Testis (tissue), 3 donors: Measurements from ENCODE around the gene CDCA5. TPM values are rescaled to one million over a fixed set of nuclear protein-coding genes. Genes with fewer than 3 reads are reported as not detected.

ENCODE experiments used
- DNase-seq: peaks from one replicate; pipeline ENCODE4 v3.0.0-alpha.2; 2019
- H3K27ac ChIP-seq, 2 donors: fragments of 200-600 bp; sonication (generic); one replicate each; pipeline ENCODE4 v1.5.1; 2019
- H3K27me3 ChIP-seq: fragments of 200-600 bp; sonication (generic); one replicate; pipeline ENCODE4 v1.5.1; 2019
- H3K36me3 ChIP-seq: fragments of 200-600 bp; sonication (generic); one replicate; pipeline ENCODE4 v1.5.1; 2017; ENCODE audit warnings: low read depth; ENCODE audit errors: missing control alignments
- H3K4me1 ChIP-seq: fragments of 200-600 bp; sonication (generic); one replicate; pipeline ENCODE4 v1.5.1; 2019
- H3K4me3 ChIP-seq, 2 donors: fragments of 200-600 bp; sonication (generic); one replicate each; pipeline ENCODE4 v1.5.1; 2017 to 2019
- H3K9me3 ChIP-seq: fragments of 200-600 bp; sonication (generic); one replicate; pipeline ENCODE4 v1.5.1; 2017
- CTCF ChIP-seq, 3 experiments: fragments of 450-650 bp in 2 of 3; fragments of 200-600 bp in 1 of 3; sonication (generic) in 1 of 3; IDR thresholded peaks; one replicate each; pipeline ENCODE4 v1.5.1; 2016 to 2019; ENCODE audit warnings: antibody characterized with exemption in 3 of 3, mild to moderate bottlenecking in 2 of 3, moderate library complexity in 1 of 3
- POLR2A ChIP-seq: fragments of 450-650 bp; IDR thresholded peaks from one replicate; pipeline ENCODE4 v1.6.1; 2017; ENCODE audit warnings: antibody characterized with exemption, mild to moderate bottlenecking, moderate library complexity
- WGBS, 2 donors: methylation state at CpG; one replicate each; pipeline ENCODE4 v1.1.5; 2018; 5-methylcytosine and 5-hydroxymethylcytosine counted together
- intact Hi-C: fragments of 100-400 bp; cut with DNase I; formaldehyde crosslinking; loops from one replicate; pipeline ENCODE4 v1.15.1; 2023; ENCODE audit warnings: low total_unique reads
- polyA plus RNA-seq: library from polyadenylated mRNA; stranded (reverse); fragments of 350-450 nt; fragmentation: Illumina TruSeq; extraction: RNeasy Lipid Tissue Mini Kit (QIAGEN cat#74804); gene quantifications from one replicate; pipeline ENCODE4 v1.2.3, GENCODE V29; 2014; ENCODE audit warnings: low read depth, low replicate concordance; ENCODE audit not compliant: insufficient read depth
- total RNA-seq, 2 donors: library from RNA; depleted of rRNA; stranded (reverse); fragments of >200 nt; gene quantifications; one replicate each; pipeline ENCODE4 v1.2.3, GENCODE V29; 2016

Gene CDCA5
- total and polyA plus RNA-seq, 3 donors from 2014 or later = 28.5 to 93.3 (median 50.9) TPM

DNA sequence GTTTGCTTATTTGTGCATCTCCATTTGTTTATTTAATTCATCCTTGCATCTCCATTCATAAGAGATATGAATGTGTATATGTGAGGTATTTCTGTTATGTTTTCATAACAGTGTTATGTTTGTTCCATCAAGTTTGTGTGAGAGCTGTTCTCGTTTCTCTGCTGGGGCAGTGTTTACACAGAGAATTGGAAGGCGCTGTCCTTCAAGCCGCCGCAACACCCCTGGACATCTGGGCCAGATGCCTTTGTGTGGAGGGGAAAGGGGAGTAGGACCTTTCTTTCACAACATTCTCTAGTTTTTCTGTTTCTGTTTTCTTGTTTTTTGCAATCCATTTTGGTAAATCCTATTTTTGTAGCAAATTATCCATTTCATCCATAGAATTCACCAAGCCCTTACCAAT lies 20.8 kb upstream of the CDCA5 start:
- Histone ChIP-seq H3K9me3 (no peaks in the 10 kb centered on the region), H3K4me3 (no peak overlapping the region), H3K27me3 (no peaks in the 10 kb centered on the region), H3K27ac (peak overlapping the region; percentile 15 to 26), H3K4me1 (peaks cover 7% of the 10 kb centered on the region), H3K36me3 (no peaks in the 10 kb centered on the region)
- intact Hi-C loops = no loop called here
- TF ChIP-seq POLR2A = no peak
- TF ChIP-seq CTCF (IDR thresholded peaks at IDR 0.05) = no peak
- WGBS, 2 donors = 65 to 69% methylated on average over 4 of the region's 4 CpGs
- no peak for DNase-seq

- intact Hi-C loops = no loop called here
- DNase-seq = no peak
- peaks cover 7% of the 10 kb centered on the region for H3K4me1 ChIP-seq
- no peaks in the 10 kb centered on the region for H3K9me3 ChIP-seq
- H3K4me3 ChIP-seq = no peak overlapping the region
- TF ChIP-seq CTCF (IDR thresholded peaks at IDR 0.05) (no peak), POLR2A (no peak)
- H3K36me3 ChIP-seq = no peaks in the 10 kb centered on the region
- H3K27ac ChIP-seq = peak overlapping the region; percentile 26 to 68
- no peaks in the 10 kb centered on the region for H3K27me3 ChIP-seq
These were observed 19.6 kb upstream of the CDCA5 start for GRCh38 chr11:65103476-65103875.

GRCh38 chr11:65102142-65103095 lies 18.6 kb upstream of the CDCA5 start:
- no peaks in the 10 kb centered on the region for H3K36me3 ChIP-seq
- intact Hi-C loops = no loop called here

GRCh38 chr11:65100674-65101350 lies 17.0 kb upstream of the CDCA5 start:
- Histone ChIP-seq H3K4me3 (no peak overlapping the region), H3K27me3 (no peaks in the 10 kb centered on the region), H3K36me3 (no peaks in the 10 kb centered on the region), H3K4me1 (peaks cover 16% of the 10 kb centered on the region), H3K9me3 (no peaks in the 10 kb centered on the region), H3K27ac (no peak overlapping the region)
- intact Hi-C loops = no loop called here
- DNase-seq = no peak
- TF ChIP-seq POLR2A = no peak
- TF ChIP-seq CTCF (IDR thresholded peaks at IDR 0.05) = no peak
- WGBS, 2 donors = 91 to 95% methylated on average over 6 of the region's 6 CpGs

More at GRCh38 chr11:65102142-65103095, 18.6 kb upstream of the CDCA5 start:
- Histone ChIP-seq H3K4me1 (peaks cover 8% of the 10 kb centered on the region), H3K4me3 (no peak overlapping the region), H3K27me3 (no peaks in the 10 kb centered on the region), H3K27ac (no peak overlapping the region), H3K9me3 (no peaks in the 10 kb centered on the region)
- DNase-seq = no peak
- TF ChIP-seq CTCF (IDR thresholded peaks at IDR 0.05) (no peak), POLR2A (no peak)
- 82 to 84% methylated on average over 8 of the region's 8 CpGs for WGBS, 2 donors
